NCI-H345 treated with DMSO at 0.1 percent for 48 hours (cell line): ENCODE data around the gene EDNRA.

Experiments used
- DNase-seq: peaks from one replicate; lab custom pipeline; 2025; ENCODE audit not compliant: unreplicated experiment; lab: John Stamatoyannopoulos, UW

EDNRA gene

DNA sequence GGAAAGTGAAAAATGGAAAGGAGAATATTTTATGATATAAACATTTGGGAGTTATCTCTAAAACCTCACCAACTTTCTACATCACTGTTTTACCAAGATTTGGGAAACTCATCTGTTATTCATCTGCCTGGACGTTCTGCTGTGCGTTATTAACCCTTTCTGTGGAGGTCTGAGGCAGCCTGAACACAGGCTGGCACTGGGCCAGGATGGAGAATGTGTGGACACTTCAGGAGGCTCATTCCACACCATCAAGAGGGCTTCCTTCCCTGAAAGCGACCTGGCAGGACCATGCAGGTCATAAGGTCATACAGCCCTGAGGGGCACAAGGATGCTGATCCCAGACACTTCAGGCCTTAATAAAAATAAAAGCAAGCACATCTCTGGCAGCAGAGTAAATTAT lies 105.1 kb downstream of the EDNRA start:
- no peak for DNase-seq

- no peak for DNase-seq
These were observed 105.7 kb downstream of the EDNRA start for GRCh38 chr4:147586637-147587036.

- no peak for DNase-seq
These were observed 106.1 kb downstream of the EDNRA start for GRCh38 chr4:147587041-147587440.

DNA sequence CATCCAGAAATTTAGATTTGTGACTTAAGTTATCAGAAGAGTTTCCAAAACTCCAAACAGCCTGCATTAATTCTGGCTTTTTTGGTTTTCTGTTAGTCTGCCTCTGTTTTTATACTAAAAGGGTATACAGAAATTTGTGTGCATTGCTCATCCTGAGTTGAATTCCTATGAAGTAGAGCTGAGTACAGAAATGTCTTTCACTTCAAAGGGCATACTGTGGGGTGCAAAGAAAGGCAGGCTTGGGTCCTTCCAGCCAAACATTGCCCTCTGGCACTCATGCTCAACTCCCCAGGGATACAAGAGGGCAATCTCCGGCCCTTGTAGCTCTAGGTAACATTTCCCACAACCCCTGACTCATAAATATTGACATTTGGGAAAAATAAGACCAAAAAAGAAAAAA lies 108.7 kb downstream of the EDNRA start:
- DNase-seq: no peak

DNA sequence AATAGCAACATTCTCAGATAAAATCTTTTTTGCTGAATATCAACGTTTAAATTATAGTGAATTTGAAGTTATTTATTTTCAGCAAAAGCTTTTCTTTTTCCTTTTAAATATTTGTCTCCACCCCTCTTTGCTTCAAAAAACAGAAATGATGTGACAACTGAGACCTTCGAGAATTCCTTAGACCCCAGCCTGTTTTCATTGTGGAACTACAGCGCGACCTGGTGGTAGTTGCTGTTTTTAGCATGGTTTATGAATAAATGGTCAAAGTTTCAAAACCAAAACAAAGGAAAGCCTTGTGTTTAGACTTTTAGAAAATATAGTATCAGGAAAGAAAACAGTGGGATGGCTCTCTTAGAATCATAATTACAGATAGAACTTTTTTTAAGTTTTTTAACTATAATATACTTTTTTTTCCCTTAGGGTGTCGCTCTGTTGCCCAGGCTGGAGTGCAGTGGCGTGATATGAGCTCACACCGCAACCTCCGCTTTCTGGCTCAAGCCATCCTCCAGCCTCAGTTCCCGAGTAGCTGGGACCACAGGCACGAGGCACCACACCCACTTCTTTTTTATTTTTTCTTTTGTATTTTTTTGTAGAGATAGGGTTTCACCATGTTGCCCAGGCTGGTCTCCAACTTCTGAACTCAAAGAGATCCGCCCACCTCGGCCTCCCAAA lies 109.5 kb downstream of the EDNRA start:
- no peak for DNase-seq

GRCh38 chr4:147591106-147591505 lies 110.2 kb downstream of the EDNRA start:
- DNase-seq: no peak

DNA sequence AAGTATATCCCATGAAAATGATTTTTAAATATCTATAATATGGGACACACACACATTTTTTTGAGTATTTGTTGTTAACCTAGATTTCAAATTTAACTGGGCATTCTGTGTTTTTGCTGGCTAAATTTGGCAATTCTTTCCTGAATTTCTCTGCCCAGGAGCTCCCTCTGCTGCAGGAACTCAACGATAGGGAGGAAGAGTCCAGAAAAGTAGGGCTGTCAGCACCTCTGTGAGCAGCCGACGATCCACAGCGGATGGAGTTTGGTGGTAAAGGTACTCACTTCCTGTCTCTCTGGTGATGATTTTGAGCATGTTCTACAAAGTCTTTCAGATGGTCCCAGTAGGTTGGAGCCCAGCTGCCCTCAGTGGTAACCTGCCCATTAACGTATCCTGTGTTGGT lies 113.2 kb downstream of the EDNRA start:
- DNase-seq: no peak
